ENCODE measurements around the gene SMAD3.

GRCh38 chr15:67092752-67093503, 27.5 kb downstream of the SMAD3 start:
- TF ChIP-seq, protein P1, sequence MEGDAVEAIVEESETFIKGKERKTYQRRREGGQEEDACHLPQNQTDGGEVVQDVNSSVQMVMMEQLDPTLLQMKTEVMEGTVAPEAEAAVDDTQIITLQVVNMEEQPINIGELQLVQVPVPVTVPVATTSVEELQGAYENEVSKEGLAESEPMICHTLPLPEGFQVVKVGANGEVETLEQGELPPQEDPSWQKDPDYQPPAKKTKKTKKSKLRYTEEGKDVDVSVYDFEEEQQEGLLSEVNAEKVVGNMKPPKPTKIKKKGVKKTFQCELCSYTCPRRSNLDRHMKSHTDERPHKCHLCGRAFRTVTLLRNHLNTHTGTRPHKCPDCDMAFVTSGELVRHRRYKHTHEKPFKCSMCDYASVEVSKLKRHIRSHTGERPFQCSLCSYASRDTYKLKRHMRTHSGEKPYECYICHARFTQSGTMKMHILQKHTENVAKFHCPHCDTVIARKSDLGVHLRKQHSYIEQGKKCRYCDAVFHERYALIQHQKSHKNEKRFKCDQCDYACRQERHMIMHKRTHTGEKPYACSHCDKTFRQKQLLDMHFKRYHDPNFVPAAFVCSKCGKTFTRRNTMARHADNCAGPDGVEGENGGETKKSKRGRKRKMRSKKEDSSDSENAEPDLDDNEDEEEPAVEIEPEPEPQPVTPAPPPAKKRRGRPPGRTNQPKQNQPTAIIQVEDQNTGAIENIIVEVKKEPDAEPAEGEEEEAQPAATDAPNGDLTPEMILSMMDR (IDR thresholded peaks at IDR 0.05): no peak
- no peak for TF ChIP-seq POLR2A (IDR thresholded peaks at IDR 0.05)

Measured in body of pancreas (tissue), 4 donors.